ENCODE data around the gene WSCD1. TPM values are rescaled to one million over a fixed set of nuclear protein-coding genes. Genes with fewer than 3 reads are reported as not detected.

WSCD1 gene
- total RNA-seq, 4 donors from 2014 or later: 2.1 to 9.5 (median 7.0) TPM

GRCh38 chr17:6075845-6076244 lies 5.7 kb downstream of the WSCD1 start:
- H3K4me3 ChIP-seq (replicated peaks in 1 of 3): no peak overlapping the region
- 80 to 88% methylated on average over 5 to 6 of the region's 8 CpGs for WGBS, 2 donors
- intact Hi-C loops (cut with DNase I): no loop called here

GRCh38 chr17:6077752-6078151 lies 7.6 kb downstream of the WSCD1 start:
- 87 to 91% methylated on average over 5 of the region's 5 CpGs for WGBS, 2 donors
- Histone ChIP-seq H3K27ac (no peak overlapping the region), H3K36me3 (no peaks in the 10 kb centered on the region), H3K4me3 (replicated peaks in 1 of 3) (no peak overlapping the region), H3K4me1 (no peaks in the 10 kb centered on the region), H3K27me3 (no peaks in the 10 kb centered on the region), H3K9me3 (no peaks in the 10 kb centered on the region)
- DNase-seq: no peak
- intact Hi-C loops (cut with DNase I): no loop called here
- TF ChIP-seq CTCF (IDR thresholded peaks at IDR 0.05): no peak
- no peak for TF ChIP-seq POLR2A (IDR thresholded peaks at IDR 0.05)

More at GRCh38 chr17:6075845-6076244, 5.7 kb downstream of the WSCD1 start:
- Histone ChIP-seq H3K27ac (no peak overlapping the region), H3K27me3 (no peaks in the 10 kb centered on the region), H3K36me3 (no peaks in the 10 kb centered on the region), H3K4me1 (peaks cover 4 to 6% of the 10 kb centered on the region in 2 donors), H3K9me3 (no peaks in the 10 kb centered on the region)
- TF ChIP-seq POLR2A (IDR thresholded peaks at IDR 0.05) (no peak), CTCF (IDR thresholded peaks at IDR 0.05) (no peak)
- no peak for DNase-seq

- Histone ChIP-seq H3K4me1 (no peaks in the 10 kb centered on the region), H3K27ac (no peak overlapping the region), H3K36me3 (no peaks in the 10 kb centered on the region), H3K9me3 (no peaks in the 10 kb centered on the region), H3K27me3 (no peaks in the 10 kb centered on the region), H3K4me3 (replicated peaks in 1 of 3) (no peak overlapping the region)
- intact Hi-C loops (cut with DNase I): no loop called here
- DNase-seq: no peak
- WGBS, 2 donors: 89% methylated on average over 9 of the region's 9 CpGs
- TF ChIP-seq CTCF (IDR thresholded peaks at IDR 0.05) (no peak), POLR2A (IDR thresholded peaks at IDR 0.05) (no peak)
Measured at GRCh38 chr17:6078458-6078871, 8.3 kb downstream of the WSCD1 start.

DNA sequence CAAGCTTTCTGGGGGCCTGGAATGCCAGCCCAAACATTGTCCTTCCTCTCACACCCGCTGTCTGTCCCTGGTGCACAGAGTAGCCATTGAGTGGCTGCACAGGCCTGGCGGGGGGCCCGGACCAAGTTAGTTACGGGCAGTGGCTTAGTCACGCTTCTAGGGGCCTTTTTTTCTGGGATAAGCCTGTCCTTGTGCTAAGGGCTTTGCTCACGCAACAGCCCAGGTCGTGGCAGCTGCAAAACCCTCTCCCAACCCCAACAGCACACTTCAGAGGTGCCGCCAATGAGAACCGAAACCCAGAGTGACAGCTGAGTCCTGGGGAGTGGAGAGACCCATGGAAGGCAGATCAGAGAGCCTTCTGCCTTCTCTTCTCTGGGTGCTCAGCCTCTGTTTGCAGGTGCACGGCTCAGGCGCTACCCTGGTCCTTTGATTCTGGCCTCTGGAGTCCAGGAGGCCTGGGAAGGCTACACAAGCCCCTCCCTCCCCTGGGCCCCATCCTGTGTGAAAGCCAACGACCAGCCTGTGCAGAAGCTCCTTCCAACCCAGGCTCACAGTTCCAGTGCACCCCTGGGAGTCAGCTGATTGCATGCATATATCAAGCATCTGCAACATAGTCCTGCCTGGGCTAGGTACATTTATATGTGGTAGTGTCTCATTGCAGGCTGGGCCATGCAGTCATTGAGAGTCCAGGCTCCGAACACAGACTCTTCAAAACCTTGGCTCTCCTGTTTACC lies 9.1 kb downstream of the WSCD1 start:
- 71 to 81% methylated on average over 8 to 13 of the region's 13 CpGs for WGBS, 2 donors
- no peaks in the 10 kb centered on the region for H3K27me3 ChIP-seq
- no peaks in the 10 kb centered on the region for H3K36me3 ChIP-seq
- DNase-seq: no peak
- intact Hi-C loops (cut with DNase I): no loop called here
- TF ChIP-seq CTCF (IDR thresholded peaks at IDR 0.05) (no peak), POLR2A (IDR thresholded peaks at IDR 0.05) (no peak)
- H3K27ac ChIP-seq: no peak overlapping the region
- no peaks in the 10 kb centered on the region for H3K4me1 ChIP-seq
- H3K4me3 ChIP-seq (replicated peaks in 1 of 3): no peak overlapping the region
- H3K9me3 ChIP-seq: no peaks in the 10 kb centered on the region

DNA sequence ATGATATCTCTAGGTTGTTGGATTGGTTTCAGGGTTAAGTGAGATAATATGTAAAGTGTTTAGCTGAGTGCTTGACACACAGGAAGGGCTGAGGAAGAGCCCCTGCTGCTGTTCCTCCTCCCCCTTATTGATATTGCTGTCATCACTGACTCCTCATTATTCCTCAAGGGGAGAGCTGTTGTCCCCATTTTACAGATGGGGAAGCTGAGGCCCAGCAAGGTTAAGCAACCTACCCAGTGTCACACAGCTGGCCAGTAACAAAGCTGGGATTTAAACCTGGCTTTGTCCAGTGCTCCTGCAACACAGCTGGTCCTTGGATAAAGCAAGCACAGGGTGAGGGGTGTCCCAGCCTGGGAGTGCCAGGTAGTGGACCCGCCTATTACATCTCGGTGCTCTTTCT lies 9.8 kb downstream of the WSCD1 start:
- no peaks in the 10 kb centered on the region for H3K27me3 ChIP-seq
- intact Hi-C loops (cut with DNase I): no loop called here
- H3K9me3 ChIP-seq: no peaks in the 10 kb centered on the region
- no peak overlapping the region for H3K27ac ChIP-seq
- no peak for DNase-seq
- TF ChIP-seq POLR2A (IDR thresholded peaks at IDR 0.05): no peak
- no peak for TF ChIP-seq CTCF (IDR thresholded peaks at IDR 0.05)
- no peaks in the 10 kb centered on the region for H3K36me3 ChIP-seq
- H3K4me1 ChIP-seq: no peaks in the 10 kb centered on the region
- 92% methylated on average over 2 of the region's 2 CpGs; no CpG with 5 or more reads in 1 of the 2 donors for WGBS, 2 donors
- no peak overlapping the region for H3K4me3 ChIP-seq (replicated peaks in 1 of 3)
